HepG2 (cell line): ENCODE results near the gene ERFL. TPM values are rescaled to one million over a fixed set of nuclear protein-coding genes. Genes with fewer than 3 reads are reported as not detected.
A peak's percentile ranks its signal among the peaks of the same experiment; 100 is the strongest.

Source experiments
- ATF1 ChIP-seq: IDR thresholded peaks from 2 replicates; pipeline ENCODE4 v1.6.1; 2016; ENCODE audit warnings: mild to moderate bottlenecking, control low read depth
- CBFB ChIP-seq: sonication (generic); formaldehyde crosslinking; IDR thresholded peaks from 2 replicates; pipeline ENCODE4 v1.4.0; 2020; ENCODE audit warnings: missing genetic modification reagents
- DMAP1 ChIP-seq: IDR thresholded peaks from 2 replicates; pipeline ENCODE4 v1.6.1; 2016
- E2F1 ChIP-seq: sonication (generic); formaldehyde crosslinking; IDR thresholded peaks from 2 replicates; pipeline ENCODE4 v1.5.0; 2020; ENCODE audit warnings: missing genetic modification reagents
- ETV5 ChIP-seq: IDR thresholded peaks from 2 replicates; pipeline ENCODE4 v1.6.1; 2018; ENCODE audit warnings: missing biosample characterization, missing genetic modification reagents, inconsistent platforms, borderline replicate concordance
- GATAD2A ChIP-seq: IDR thresholded peaks from 2 replicates; pipeline ENCODE4 v1.6.1; 2016
- GTF2F1 ChIP-seq: fragments of 150-350 bp; IDR thresholded peaks from 2 replicates; pipeline ENCODE4 v1.6.1; 2014; ENCODE audit warnings: low read length
- HDAC2 ChIP-seq: sonication (generic); formaldehyde crosslinking; IDR thresholded peaks from 2 replicates; pipeline ENCODE4 v1.4.0; 2020; ENCODE audit warnings: missing genetic modification reagents
- HMGA1 ChIP-seq: sonication (generic); formaldehyde crosslinking; conservative IDR thresholded peaks from 2 replicates; pipeline ENCODE4 v1.4.0; 2020; ENCODE audit warnings: missing genetic modification reagents
- NFATC3 ChIP-seq: sonication (generic); formaldehyde crosslinking; IDR thresholded peaks from 2 replicates; pipeline ENCODE4 v1.5.1; 2020; ENCODE audit warnings: mild to moderate bottlenecking, missing genetic modification reagents
- NFIB ChIP-seq: sonication (generic); formaldehyde crosslinking; IDR thresholded peaks from 2 replicates; pipeline ENCODE4 v1.9.0; 2021; ENCODE audit warnings: missing genetic modification reagents, mild to moderate bottlenecking, borderline replicate concordance
- POGK ChIP-seq: sonication (generic); formaldehyde crosslinking; conservative IDR thresholded peaks from 2 replicates; pipeline ENCODE4 v1.8.0; 2022; ENCODE audit warnings: mild to moderate bottlenecking, moderate library complexity, missing genetic modification reagents
- SIX1 ChIP-seq: sonication (generic); formaldehyde crosslinking; IDR thresholded peaks from 2 replicates; pipeline ENCODE4 v1.4.0; 2020; ENCODE audit warnings: missing genetic modification reagents, borderline replicate concordance
- SP1 ChIP-seq, 2 experiments: fragments of 450-650 bp in 1 of 2; sonication (generic) in 1 of 2; formaldehyde crosslinking in 1 of 2; IDR thresholded peaks; 2 replicates each; pipeline versions ENCODE4 v1.4.0 to v1.6.1; 2016 to 2020; ENCODE audit warnings: missing genetic modification reagents in 1 of 2
- TIGD3 ChIP-seq: sonication (generic); formaldehyde crosslinking; IDR thresholded peaks from 2 replicates; pipeline ENCODE4 v1.5.1; 2020; ENCODE audit warnings: mild to moderate bottlenecking, missing genetic modification reagents, borderline replicate concordance
- TRIM24 ChIP-seq: sonication (generic); formaldehyde crosslinking; IDR thresholded peaks from 2 replicates; pipeline ENCODE4 v1.8.0; 2022; ENCODE audit warnings: mild to moderate bottlenecking, missing genetic modification reagents
- ZFP37 ChIP-seq: sonication (generic); formaldehyde crosslinking; IDR thresholded peaks from 2 replicates; pipeline ENCODE4 v1.4.0; 2020; ENCODE audit warnings: missing genetic modification reagents, borderline replicate concordance
- ZFP91 ChIP-seq: sonication (generic); formaldehyde crosslinking; IDR thresholded peaks from 2 replicates; pipeline ENCODE4 v1.9.0; 2022; ENCODE audit warnings: missing genetic modification reagents, mild to moderate bottlenecking, borderline replicate concordance
- ZFX ChIP-seq: sonication (generic); formaldehyde crosslinking; IDR thresholded peaks from 2 replicates; pipeline ENCODE4 v1.4.0; 2020; ENCODE audit warnings: mild to moderate bottlenecking, low read depth, missing genetic modification reagents, moderate library complexity
- ZNF331 ChIP-seq: sonication (generic); formaldehyde crosslinking; IDR thresholded peaks from 2 replicates; pipeline ENCODE4 v1.4.0; 2020; ENCODE audit warnings: missing genetic modification reagents
- ZNF577 ChIP-seq: sonication (generic); formaldehyde crosslinking; IDR thresholded peaks from 2 replicates; pipeline ENCODE4 v1.4.0; 2020; ENCODE audit warnings: mild to moderate bottlenecking, low read depth, missing genetic modification reagents, borderline replicate concordance
- ZNF83 ChIP-seq: sonication (generic); formaldehyde crosslinking; IDR thresholded peaks from 2 replicates; pipeline ENCODE4 v1.4.0; 2020; ENCODE audit warnings: missing genetic modification reagents, mild to moderate bottlenecking, borderline replicate concordance
- ZNF878 ChIP-seq: sonication (generic); formaldehyde crosslinking; IDR thresholded peaks from 2 replicates; pipeline ENCODE4 v1.8.1; 2023; ENCODE audit warnings: mild to moderate bottlenecking, missing genetic modification reagents, moderate library complexity
- ZSCAN9 ChIP-seq: IDR thresholded peaks from 2 replicates; pipeline ENCODE4 v1.6.1; 2016; ENCODE audit warnings: borderline replicate concordance
- polyA plus RNA-seq, 8 experiments: library from polyadenylated mRNA; depleted of rRNA in 3 of 8; stranded (reverse) in 7 of 8; unstranded in 1 of 8; fragments of >200 nt; fragmentation: Illumina TruSeq in 4 of 8; extraction: Trizol in 4 of 8; gene quantifications; 2 replicates each; pipeline versions ENCODE4 v1.2.1 to v1.2.3, GENCODE V29; 2011 to 2016; ENCODE audit warnings: low read depth in 4 of 8, missing spikeins in 1 of 8, mixed read lengths in 1 of 8; ENCODE audit not compliant: insufficient read depth in 1 of 8
- total RNA-seq, 5 experiments: library from RNA; depleted of rRNA; stranded (reverse); fragments of >200 nt; fragmentation: Illumina TruSeq; extraction: Trizol; gene quantifications; 2 replicates each; pipeline ENCODE4 v1.2.3, GENCODE V29; 2016; ENCODE audit warnings: low read depth in 1 of 5

The ERFL gene
- total and polyA plus RNA-seq, 2 of the 13 experiments (the other 11 are each of a cell fraction or from before 2014, with no cell fraction given) = not detected

- 0 out of 2 replicates have a peak, but pooled peaks have one; percentile 31 for TF ChIP-seq TIGD3 (CRISPR knock-in tag)
- no peak for TF ChIP-seq ZNF577 (CRISPR knock-in tag)
- peak; percentile 35; the same call in 1 of the 2 replicates for TF ChIP-seq ZFX
- TF ChIP-seq E2F1 = no peak
- peak; percentile 57; the same call in 1 of the 2 replicates for TF ChIP-seq GATAD2A
- TF ChIP-seq TRIM24 (CRISPR knock-in tag) = no peak
- TF ChIP-seq HDAC2 (CRISPR knock-in tag) = peak; percentile 64
- TF ChIP-seq ZNF83 = no peak
- peak; percentile 85 for TF ChIP-seq DMAP1 (CRISPR knock-in tag)
- peak; percentile 69 for TF ChIP-seq ATF1 (CRISPR knock-in tag)
- no peak for TF ChIP-seq HMGA1
- no peak for TF ChIP-seq NFIB (CRISPR knock-in tag)
- no peak for TF ChIP-seq NFATC3
- TF ChIP-seq POGK (CRISPR knock-in tag) = peak; percentile 93
- peak; percentile 78; the same call in 1 of the 2 replicates for TF ChIP-seq ETV5 (CRISPR knock-in tag)
- no peak for TF ChIP-seq ZNF878
- TF ChIP-seq SP1 (IDR thresholded peaks at IDR 0.05) = no peak
- peak; percentile 59 for TF ChIP-seq SP1 (CRISPR knock-in tag; IDR thresholded peaks at IDR 0.05)
- TF ChIP-seq ZNF331 (CRISPR knock-in tag) = peak; percentile 89
- 0 out of 2 replicates have a peak, but pooled peaks have one; percentile 25 for TF ChIP-seq SIX1 (CRISPR knock-in tag)
- TF ChIP-seq ZFP37 (CRISPR knock-in tag) = peak; percentile 70; the same call in 1 of the 2 replicates
- TF ChIP-seq ZFP91 = peak; percentile 66; the same call in 1 of the 2 replicates
- TF ChIP-seq ZSCAN9 (CRISPR knock-in tag) = no peak; the same call in 1 of the 2 replicates
- TF ChIP-seq GTF2F1 = no peak
- peak; percentile 61; the same call in 1 of the 2 replicates for TF ChIP-seq CBFB (CRISPR knock-in tag)
These were observed 44.2 kb downstream of the ERFL start (continued) for GRCh38 chr19:41883821-41884733.
